Right hindlimb (tissue), 1 donor: ENCODE measurements around the gene ARFRP1.
A peak's percentile ranks its signal among the peaks of the same experiment; 100 is the strongest.

Experiments used
- DNase-seq: peaks from one replicate; pipeline ENCODE4 v3.0.0-alpha.2; 2018

Gene ARFRP1

DNA sequence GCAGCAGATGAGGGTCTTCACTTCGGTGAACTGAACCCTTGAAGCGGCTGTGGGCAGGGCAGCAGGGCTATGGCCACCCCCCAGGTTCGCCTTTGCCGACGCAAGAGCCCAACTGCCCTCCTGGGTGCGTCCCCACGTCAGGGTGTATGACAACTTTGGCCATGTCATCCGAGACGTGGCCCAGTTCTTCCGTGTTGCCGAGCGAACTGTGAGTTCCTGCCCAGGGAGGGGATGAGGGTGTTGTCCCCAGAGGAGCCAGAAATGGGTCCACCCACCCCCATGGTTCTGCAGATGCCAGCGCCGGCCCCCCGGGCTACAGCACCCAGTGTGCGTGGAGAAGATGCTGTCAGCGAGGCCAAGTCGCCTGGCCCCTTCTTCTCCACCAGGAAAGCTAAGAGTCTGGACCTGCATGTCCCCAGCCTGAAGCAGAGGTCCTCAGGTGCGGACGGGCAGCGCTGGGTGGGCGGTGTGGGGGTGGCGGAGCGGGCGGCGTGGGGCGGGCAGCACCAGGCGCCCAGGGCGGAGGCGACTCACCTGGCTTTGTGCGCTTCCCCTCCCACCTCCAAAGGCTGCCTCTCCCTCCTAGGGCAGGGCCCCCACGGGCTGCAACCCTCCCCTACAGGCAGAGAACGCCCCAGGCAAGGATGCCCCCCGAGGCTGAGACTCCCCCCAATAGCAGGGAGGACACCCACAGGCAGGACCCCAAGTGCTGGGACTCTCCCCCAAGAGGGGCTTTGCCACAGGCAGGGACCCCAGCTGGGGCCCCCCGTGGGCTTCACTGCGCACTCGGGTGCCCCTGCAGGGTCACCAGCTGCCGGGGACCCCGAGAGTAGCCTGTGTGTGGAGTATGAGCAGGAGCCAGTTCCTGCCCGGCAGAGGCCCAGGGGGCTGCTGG lies 17.5 kb downstream of the ARFRP1 start:
- DNase-seq: no peak

DNA sequence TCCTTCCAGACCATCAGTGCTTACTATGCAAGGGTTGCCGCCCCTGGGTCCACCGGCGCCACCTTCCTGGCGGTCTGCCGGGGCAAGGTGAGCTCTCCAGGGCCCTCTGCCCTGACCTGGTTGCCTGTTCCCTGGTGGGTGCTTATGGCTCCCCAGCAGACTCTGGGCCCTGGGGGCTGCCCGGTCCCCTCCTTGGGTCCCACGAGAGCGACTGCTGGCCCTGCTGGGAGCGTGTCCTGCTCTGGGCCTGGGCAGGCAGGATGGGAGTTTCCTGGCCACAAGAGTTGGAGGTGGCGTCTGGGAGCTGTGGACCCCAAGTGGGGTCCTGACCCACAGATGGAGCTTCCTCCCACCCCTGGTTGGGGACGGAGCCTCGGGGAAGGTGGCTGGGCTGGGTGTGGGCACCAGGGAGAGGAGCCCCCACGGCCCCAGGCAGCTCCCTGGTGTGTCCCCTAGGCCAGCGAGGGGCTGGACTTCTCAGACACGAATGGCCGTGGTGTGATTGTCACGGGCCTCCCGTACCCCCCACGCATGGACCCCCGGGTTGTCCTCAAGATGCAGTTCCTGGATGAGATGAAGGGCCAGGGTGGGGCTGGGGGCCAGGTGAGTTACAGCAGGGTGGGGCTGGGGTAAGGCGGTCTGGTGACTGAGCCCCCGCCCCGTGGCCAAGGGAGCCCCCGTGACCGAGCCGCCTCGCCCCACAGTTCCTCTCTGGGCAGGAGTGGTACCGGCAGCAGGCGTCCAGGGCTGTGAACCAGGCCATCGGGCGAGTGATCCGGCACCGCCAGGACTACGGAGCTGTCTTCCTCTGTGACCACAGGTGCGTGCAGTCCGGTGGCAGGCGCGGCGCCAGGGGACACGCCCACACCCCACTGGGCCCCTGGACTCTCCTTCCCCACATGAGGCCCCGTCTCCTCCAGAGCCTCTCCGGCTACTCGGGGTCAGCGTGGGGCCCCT lies 18.5 kb downstream of the ARFRP1 start:
- peak; percentile 27 for DNase-seq

DNA sequence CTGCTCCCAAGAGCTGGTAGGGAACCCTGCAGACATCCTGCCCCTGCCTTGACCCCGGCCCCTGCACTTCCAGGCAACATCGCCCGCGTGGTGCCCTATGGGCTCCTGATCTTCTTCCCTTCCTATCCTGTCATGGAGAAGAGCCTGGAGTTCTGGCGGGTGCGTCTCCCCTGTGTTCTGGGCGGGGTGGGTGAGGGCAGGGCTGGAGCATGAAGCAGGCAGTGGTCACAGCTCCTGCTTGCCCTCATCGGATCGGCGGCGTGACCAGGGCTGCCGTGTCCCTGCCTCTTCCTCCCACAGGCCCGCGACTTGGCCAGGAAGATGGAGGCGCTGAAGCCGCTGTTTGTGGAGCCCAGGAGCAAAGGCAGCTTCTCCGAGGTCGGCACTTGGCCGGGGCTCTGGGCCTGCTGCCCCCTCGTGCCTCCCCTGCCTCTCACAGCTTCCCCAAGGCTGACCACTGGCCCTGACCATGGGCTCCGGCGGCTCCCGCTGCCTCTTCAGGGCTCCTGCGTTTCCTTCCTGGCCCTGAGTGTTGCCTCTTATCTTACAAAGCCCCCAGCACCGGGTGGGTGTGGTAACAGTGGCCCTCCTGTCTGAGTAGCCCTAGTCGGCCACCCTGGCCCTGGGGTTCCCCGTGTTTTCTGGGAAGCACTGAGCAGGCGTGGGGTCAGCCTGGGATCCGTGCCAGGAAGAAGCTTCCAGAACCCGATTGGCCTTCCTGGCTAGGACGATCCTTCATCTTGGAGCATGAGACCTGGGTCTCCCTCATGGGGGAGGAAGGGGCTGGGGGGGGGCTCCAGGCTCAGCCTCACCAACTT lies 19.3 kb downstream of the ARFRP1 start:
- peak; percentile 33 for DNase-seq

DNA sequence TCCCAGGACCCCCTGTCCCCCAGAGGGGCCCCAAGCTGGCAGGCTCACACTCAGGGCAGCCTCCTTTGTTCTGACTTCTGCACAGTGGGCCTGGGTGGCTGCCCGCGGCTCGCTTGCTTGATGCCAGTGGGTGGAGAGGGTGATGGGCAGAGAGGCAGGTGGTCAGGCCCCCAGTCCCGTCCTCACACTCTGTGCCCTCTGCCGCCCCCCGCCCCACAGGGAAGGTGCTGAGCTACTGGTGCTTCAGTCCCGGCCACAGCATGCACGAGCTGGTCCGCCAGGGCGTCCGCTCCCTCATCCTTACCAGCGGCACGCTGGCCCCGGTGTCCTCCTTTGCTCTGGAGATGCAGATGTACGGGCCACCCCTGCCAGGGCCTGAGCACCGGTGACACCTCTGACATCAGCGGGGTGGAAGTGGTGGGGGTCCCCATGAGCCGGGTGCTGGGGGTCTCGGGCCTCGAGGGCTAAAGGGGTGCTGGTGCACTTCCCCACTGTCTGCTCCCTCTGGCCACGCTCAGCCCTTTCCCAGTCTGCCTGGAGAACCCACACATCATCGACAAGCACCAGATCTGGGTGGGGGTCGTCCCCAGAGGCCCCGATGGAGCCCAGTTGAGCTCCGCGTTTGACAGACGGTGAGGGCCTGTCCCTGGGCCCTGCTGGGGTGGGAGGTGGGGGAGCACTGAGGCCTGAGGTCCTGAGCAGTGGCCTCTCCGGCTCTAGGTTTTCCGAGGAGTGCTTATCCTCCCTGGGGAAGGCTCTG lies 20.2 kb downstream of the ARFRP1 start:
- no peak for DNase-seq

- peak; percentile 69 for DNase-seq
Measured at GRCh38 chr20:63686492-63687321, 21.1 kb downstream of the ARFRP1 start.

GRCh38 chr20:63686094-63686491 lies 21.7 kb downstream of the ARFRP1 start:
- DNase-seq: no peak

DNA sequence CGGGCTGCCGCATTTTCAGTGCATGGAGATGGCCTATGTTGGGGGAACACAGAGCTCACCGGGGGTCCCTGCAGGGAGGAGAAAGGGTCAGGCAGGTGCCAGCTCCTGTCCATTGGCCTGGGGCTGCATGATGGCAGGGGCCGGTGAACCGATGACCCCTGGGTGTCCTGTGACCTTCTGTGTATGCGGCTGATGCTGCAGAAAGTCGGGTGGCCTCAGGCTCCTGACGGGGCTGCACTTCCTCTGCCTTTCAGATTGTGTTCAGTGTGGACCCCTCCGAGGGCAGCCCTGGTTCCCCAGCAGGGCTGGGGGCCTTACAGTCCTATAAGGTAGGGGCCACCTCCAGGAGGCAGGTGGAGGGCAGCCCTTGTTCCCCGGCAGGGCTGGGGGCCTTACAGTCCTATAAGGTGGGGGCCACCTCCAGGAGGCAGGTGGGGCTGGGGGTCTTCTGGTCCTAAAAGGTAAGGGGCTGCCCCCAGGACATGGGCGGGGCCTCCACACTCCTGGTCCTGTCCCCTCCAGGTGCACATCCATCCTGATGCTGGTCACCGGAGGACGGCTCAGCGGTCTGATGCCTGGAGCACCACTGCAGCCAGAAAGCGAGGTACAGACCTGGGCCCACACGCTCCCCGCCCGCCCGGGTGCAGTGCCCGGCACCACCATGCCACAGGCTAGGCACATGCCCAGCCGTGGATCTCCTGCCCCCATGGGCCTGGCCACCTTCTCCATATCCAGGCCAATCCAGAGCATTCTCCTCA lies 22.3 kb downstream of the ARFRP1 start:
- DNase-seq: no peak

GRCh38 chr20:63682384-63683139 lies 25.2 kb downstream of the ARFRP1 start:
- no peak for DNase-seq

DNA sequence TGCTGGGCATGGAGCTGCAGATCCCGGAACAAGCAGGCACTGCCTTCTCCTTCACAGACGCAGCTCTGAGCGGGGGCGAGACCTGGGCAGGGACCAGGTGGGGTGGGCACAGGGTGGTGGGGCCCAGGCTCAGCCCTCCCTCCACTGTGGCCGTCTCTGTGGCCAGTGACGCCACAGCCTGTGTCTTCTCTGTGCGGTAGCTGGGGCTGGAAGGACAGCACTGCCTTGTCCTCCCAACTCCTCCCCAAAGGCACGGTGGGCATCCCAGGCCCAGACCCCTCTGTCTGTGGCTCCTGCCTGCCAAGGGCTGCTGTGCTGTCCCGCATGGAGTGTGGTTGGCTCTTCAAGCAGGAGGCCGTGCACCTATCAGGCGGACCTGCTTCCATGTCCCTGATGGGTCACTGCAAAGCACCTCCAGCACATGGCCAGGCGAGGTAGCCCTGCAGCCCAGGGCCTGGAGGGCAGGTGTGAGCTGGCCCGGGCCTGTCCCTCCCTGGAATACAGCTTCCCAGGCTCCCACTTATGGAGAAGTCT lies 26.1 kb downstream of the ARFRP1 start:
- no peak for DNase-seq

GRCh38 chr20:63680857-63681608 lies 26.7 kb downstream of the ARFRP1 start:
- no peak for DNase-seq

GRCh38 chr20:63680427-63680826 lies 27.3 kb downstream of the ARFRP1 start:
- no peak for DNase-seq

- no peak for DNase-seq
Measured at GRCh38 chr20:63679799-63680305, 27.9 kb downstream of the ARFRP1 start.

- DNase-seq: no peak
Measured at GRCh38 chr20:63678667-63679465, 28.9 kb downstream of the ARFRP1 start.

DNA sequence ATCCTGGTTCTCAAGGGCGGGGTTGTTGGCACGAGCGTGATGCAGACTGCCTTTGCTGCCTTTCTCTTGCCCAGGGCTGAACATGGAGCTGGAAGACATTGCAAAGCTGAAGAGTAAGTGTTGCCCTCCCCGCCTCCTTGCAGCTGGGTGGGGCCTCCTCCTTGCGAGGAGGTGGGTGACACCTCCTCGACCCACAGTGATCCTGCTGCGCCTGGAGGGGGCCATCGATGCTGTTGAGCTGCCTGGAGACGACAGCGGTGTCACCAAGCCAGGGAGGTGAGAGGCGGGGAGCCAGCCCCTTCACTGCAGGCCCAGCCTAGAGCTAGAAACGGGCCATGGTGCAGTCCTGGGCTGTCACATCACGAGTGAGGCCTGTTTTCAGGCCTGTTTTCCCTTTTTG lies 29.7 kb downstream of the ARFRP1 start:
- no peak for DNase-seq

DNA sequence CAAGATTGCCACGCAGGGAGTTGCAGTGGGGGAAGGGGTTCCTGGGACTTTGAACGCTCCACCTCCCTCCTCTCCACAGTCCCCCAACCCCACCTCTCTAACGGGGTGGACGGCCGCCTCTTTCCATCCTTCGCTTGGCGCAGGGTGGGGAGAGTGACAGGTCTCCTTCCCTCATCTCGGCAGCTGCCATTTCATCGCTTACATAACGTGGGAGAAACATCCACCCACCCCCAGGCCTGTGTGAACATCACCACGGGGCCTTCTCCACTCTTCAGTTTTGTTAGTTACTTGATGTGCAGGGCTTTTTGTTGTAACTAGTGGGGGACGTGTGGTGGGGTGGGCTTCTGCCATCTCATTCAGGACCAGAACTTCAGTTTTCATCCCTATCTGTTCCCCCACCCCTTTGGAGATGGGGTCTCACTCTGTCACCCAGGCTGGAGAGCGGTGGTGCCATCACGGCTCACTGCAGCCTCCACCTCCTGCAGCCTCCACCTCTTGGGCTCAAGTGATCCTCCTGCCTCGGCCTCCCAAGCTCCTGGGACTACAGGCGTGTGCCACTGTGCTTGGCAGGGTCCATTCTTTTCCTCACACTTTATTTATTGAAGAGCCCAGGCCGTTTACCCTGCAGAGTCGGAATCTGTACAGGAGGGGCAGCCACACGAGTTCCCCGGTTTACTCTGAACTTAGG lies 32.0 kb downstream of the ARFRP1 start:
- DNase-seq: no peak

- DNase-seq: no peak
Measured at GRCh38 chr20:63673951-63674350, 33.8 kb downstream of the ARFRP1 start.

GRCh38 chr20:63672666-63673065 lies 35.1 kb downstream of the ARFRP1 start:
- no peak for DNase-seq
